K562 (cell line): ENCODE data around the gene ABCB4. TPM values are rescaled to one million over a fixed set of nuclear protein-coding genes. Genes with fewer than 3 reads are reported as not detected.

ENCODE experiments used
- ATAC-seq: fragments of 200-7000 bp; cut with Tn5 transposase; 3 replicates; pipeline ENCODE4 v1.9.1; 2020; ENCODE audit warnings: moderate library complexity
- BruUV-seq: library from RNA; stranded (reverse); fragments of 400-500 nt; replicated peaks from 2 replicates; lab custom pipeline; 2021; lab: Mats Ljungman, UMichigan
- CTCF ChIA-PET: fragments of 300-600 bp; formaldehyde crosslinking; extraction: SDS; loops from one replicate; lab custom pipeline; 2021; ENCODE audit warnings: low intra/inter-chr PET ratio; lab: Yijun Ruan, JAX
- POLR2A ChIA-PET: fragments of 300-600, 350-650 bp; sonication (Branson Sonifier 250); formaldehyde crosslinking; extraction: SDS; loops from one replicate; lab custom pipeline; 2021; ENCODE audit warnings: antibody characterized with exemption, inconsistent platforms; lab: Yijun Ruan, JAX
- DNase-seq, 4 experiments: peaks; one replicate each; pipeline versions ENCODE4 v3.0.0 to v3.0.0-alpha.2; 2011 to 2018; ENCODE audit warnings: low spot score in 3 of 4, mixed read lengths in 3 of 4; ENCODE audit errors: extremely low read depth in 1 of 4
- FAIRE-seq: peaks from 2 replicates; lab custom pipeline; 2011; peaks lifted over from hg19 to GRCh38; lab: Jason Lieb, UNC
- H2AFZ ChIP-seq: 2 replicates; pipeline ENCODE4 v1.6.0; 2011; ENCODE audit warnings: low read depth, low read length, control low read depth, inconsistent platforms
- H3K27ac ChIP-seq: fragments of 200-600 bp; 3 replicates; pipeline ENCODE4 v1.8.0; 2011; ENCODE audit warnings: low read depth, mild to moderate bottlenecking, control low read depth, inconsistent platforms, low read length, moderate library complexity, mixed read lengths; ENCODE audit errors: extremely low read depth
- H3K27me3 ChIP-seq, 2 experiments: fragments of 300-600 bp in 1 of 2; 2 replicates in 1 of 2; 3 replicates in 1 of 2; pipeline versions ENCODE4 v1.6.0 to v1.8.0; 2011; ENCODE audit warnings: inconsistent platforms in 2 of 2, low read length in 2 of 2, mild to moderate bottlenecking in 1 of 2, mixed read lengths in 1 of 2, moderate library complexity in 1 of 2; ENCODE audit not compliant: control insufficient read depth in 2 of 2, insufficient read depth in 2 of 2
- H3K36me3 ChIP-seq: fragments of 300-600 bp; 3 replicates; pipeline ENCODE4 v1.8.0; 2011; ENCODE audit warnings: mild to moderate bottlenecking, low read length, inconsistent platforms; ENCODE audit not compliant: control insufficient read depth, insufficient read depth
- H3K4me1 ChIP-seq, 2 experiments: fragments of 200-600 bp in 1 of 2; replicated peaks in 1 of 2; 2 replicates in 1 of 2; 3 replicates in 1 of 2; pipeline versions ENCODE4 v1.5.1 to v1.8.0; 2011; ENCODE audit warnings: inconsistent platforms in 2 of 2, low read length in 2 of 2, mild to moderate bottlenecking in 1 of 2, mixed read lengths in 1 of 2, moderate library complexity in 1 of 2; ENCODE audit not compliant: control insufficient read depth in 2 of 2, insufficient read depth in 2 of 2
- H3K4me2 ChIP-seq: 2 replicates; pipeline ENCODE4 v1.6.1; 2011; ENCODE audit warnings: low read length, control low read depth, inconsistent platforms, mixed read lengths; ENCODE audit not compliant: insufficient read depth
- H3K4me3 ChIP-seq: fragments of 200-600 bp; sonication (generic), shearing (Covaris generic); 2 replicates; pipeline ENCODE4 v1.5.1; 2016; ENCODE audit warnings: control low read depth, inconsistent platforms
- H3K79me2 ChIP-seq: fragments of 200-600 bp; 3 replicates; pipeline ENCODE4 v1.8.0; 2011; ENCODE audit warnings: low read length, inconsistent platforms; ENCODE audit not compliant: control insufficient read depth, insufficient read depth
- H3K9ac ChIP-seq, 2 experiments: 2 replicates each; pipeline versions ENCODE4 v1.6.0 to v1.6.1; 2011; ENCODE audit warnings: low read depth in 2 of 2, low read length in 2 of 2, control low read depth in 1 of 2, inconsistent platforms in 1 of 2, mild to moderate bottlenecking in 1 of 2, mixed read lengths in 1 of 2; ENCODE audit not compliant: insufficient read depth in 1 of 2
- H3K9me1 ChIP-seq: one replicate; pipeline ENCODE4 v1.6.0; 2011; ENCODE audit warnings: inconsistent platforms, mild to moderate bottlenecking, low read length, moderate library complexity; ENCODE audit not compliant: control insufficient read depth, insufficient read depth
- H3K9me3 ChIP-seq: replicated peaks from 2 replicates; pipeline ENCODE4 v1.5.1; 2011; ENCODE audit warnings: low read depth, low read length, inconsistent platforms; ENCODE audit not compliant: control insufficient read depth, insufficient read depth
- H4K20me1 ChIP-seq: replicated peaks from 2 replicates; pipeline ENCODE4 v1.6.1; 2011; ENCODE audit warnings: low read length, inconsistent platforms, mixed read lengths; ENCODE audit not compliant: control insufficient read depth, insufficient read depth
- ATF1 ChIP-seq, 2 experiments: fragments of 450-650 bp in 1 of 2; IDR thresholded peaks; 2 replicates each; pipeline ENCODE4 v1.6.1; 2016; ENCODE audit warnings: missing compliant biosample characterization in 1 of 2, missing genetic modification characterization in 1 of 2
- BCL6 ChIP-seq: fragments of 250-450 bp; sonication (Bioruptor Pico); IDR thresholded peaks from 2 replicates; pipeline ENCODE4 v1.4.0; 2020
- CC2D1A ChIP-seq: fragments of 450-650 bp; IDR thresholded peaks from 2 replicates; pipeline ENCODE4 v1.6.1; 2017; ENCODE audit warnings: mild to moderate bottlenecking
- CEBPB ChIP-seq: fragments of 450-650 bp; IDR thresholded peaks from 2 replicates; pipeline ENCODE4 v1.6.1; 2016; ENCODE audit warnings: missing genetic modification characterization, missing compliant biosample characterization
- CEBPG ChIP-seq, 3 experiments: fragments of 200-800 bp in 1 of 3; sonication (Bioruptor generic) in 1 of 3; sonication (generic) in 1 of 3; formaldehyde crosslinking in 1 of 3; IDR thresholded peaks in 2 of 3; conservative IDR thresholded peaks in 1 of 3; 2 replicates each; pipeline versions ENCODE4 v1.6.1 to v1.8.0; 2016 to 2022; ENCODE audit warnings: missing compliant biosample characterization in 2 of 3, missing genetic modification characterization in 2 of 3, mild to moderate bottlenecking in 1 of 3, missing genetic modification reagents in 1 of 3
- CHD4 ChIP-seq: fragments of 200-600 bp; sonication (generic); IDR thresholded peaks from 3 replicates; pipeline ENCODE4 v1.6.1; 2012; ENCODE audit warnings: low read depth, mild to moderate bottlenecking, mixed read lengths, low read length, inconsistent platforms; ENCODE audit not compliant: insufficient read depth, insufficient replicate concordance, poor library complexity, severe bottlenecking
- COPS2 ChIP-seq: fragments of 450-650 bp; conservative IDR thresholded peaks from 2 replicates; pipeline ENCODE4 v1.6.1; 2016; ENCODE audit warnings: mild to moderate bottlenecking, moderate library complexity
- CXXC5 ChIP-seq: fragments of 250-450 bp; sonication (Bioruptor Pico); IDR thresholded peaks from 2 replicates; pipeline ENCODE4 v1.8.0; 2022; ENCODE audit warnings: inconsistent platforms, mild to moderate bottlenecking, moderate library complexity
- DPF2 ChIP-seq: fragments of 450-650 bp; IDR thresholded peaks from 2 replicates; pipeline ENCODE4 v1.6.1; 2016
- ERF ChIP-seq: fragments of 450-650 bp; formaldehyde crosslinking; IDR thresholded peaks from 2 replicates; pipeline ENCODE4 v1.4.0; 2020; ENCODE audit warnings: mild to moderate bottlenecking, mixed read lengths
- MAFG ChIP-seq: fragments of 450-650 bp; conservative IDR thresholded peaks from 2 replicates; pipeline ENCODE4 v1.6.1; 2016; ENCODE audit warnings: missing genetic modification characterization, missing compliant biosample characterization
- MTF1 ChIP-seq: fragments of 250-450 bp; sonication (Bioruptor Pico); IDR thresholded peaks from 2 replicates; pipeline ENCODE4 v1.9.0; 2021; ENCODE audit warnings: moderate library complexity, mild to moderate bottlenecking, inconsistent platforms, borderline replicate concordance
- NFE2 ChIP-seq: IDR thresholded peaks from 2 replicates; pipeline ENCODE4 v1.6.1; 2014; ENCODE audit warnings: antibody characterized with exemption, low read depth
- PTBP1 ChIP-seq: fragments of 200-400 bp; formaldehyde crosslinking; IDR thresholded peaks from 2 replicates; pipeline ENCODE4 v1.6.1; 2017; ENCODE audit warnings: low read depth, low read length
- RBFOX2 ChIP-seq: fragments of 200-400 bp; formaldehyde crosslinking; IDR thresholded peaks from 2 replicates; pipeline ENCODE4 v1.6.1; 2017; ENCODE audit warnings: low read depth, mild to moderate bottlenecking, low read length, moderate library complexity
- SAFB2 ChIP-seq: fragments of 200-400 bp; formaldehyde crosslinking; IDR thresholded peaks from 2 replicates; pipeline ENCODE4 v1.6.1; 2018; ENCODE audit warnings: borderline replicate concordance, low read length, low read depth, moderate library complexity; ENCODE audit not compliant: severe bottlenecking
- TAF15 ChIP-seq: fragments of 200-400 bp; formaldehyde crosslinking; IDR thresholded peaks from 2 replicates; pipeline ENCODE4 v1.6.1; 2017; ENCODE audit warnings: mild to moderate bottlenecking, low read depth, low read length, moderate library complexity
- TAF9B ChIP-seq: fragments of 450-650 bp; IDR thresholded peaks from 2 replicates; pipeline ENCODE4 v1.6.1; 2018; ENCODE audit warnings: mild to moderate bottlenecking; ENCODE audit not compliant: partially characterized antibody
- TOE1 ChIP-seq, 2 experiments: fragments of 450-650 bp in 1 of 2; sonication (generic) in 1 of 2; formaldehyde crosslinking in 1 of 2; IDR thresholded peaks; 2 replicates each; pipeline versions ENCODE4 v1.7.1 to v1.8.0; 2016 to 2022; ENCODE audit warnings: borderline replicate concordance in 2 of 2, mild to moderate bottlenecking in 2 of 2, antibody characterized with exemption in 1 of 2, inconsistent platforms in 1 of 2, low read depth in 1 of 2, missing genetic modification reagents in 1 of 2, moderate library complexity in 1 of 2
- USF1 ChIP-seq: sonication (generic); formaldehyde crosslinking; IDR thresholded peaks from 2 replicates; pipeline ENCODE4 v1.9.0; 2022; ENCODE audit warnings: mild to moderate bottlenecking, missing genetic modification reagents
- ZFP30 ChIP-seq: fragments of 250-450 bp; sonication (Bioruptor Pico); IDR thresholded peaks from 2 replicates; pipeline ENCODE4 v1.8.0; 2022; ENCODE audit warnings: moderate library complexity, mild to moderate bottlenecking, inconsistent platforms, borderline replicate concordance
- ZNF263 ChIP-seq: sonication (generic); formaldehyde crosslinking; IDR thresholded peaks from 2 replicates; pipeline ENCODE4 v1.8.0; 2022; ENCODE audit warnings: mild to moderate bottlenecking, missing genetic modification reagents, borderline replicate concordance
- ZNF316 ChIP-seq: fragments of 450-650 bp; IDR thresholded peaks from 2 replicates; pipeline ENCODE4 v1.6.1; 2016
- WGBS: fragments of 100-300 bp; shearing (Covaris generic); methylation state at CpG from one replicate; pipeline ENCODE4 v1.1.6; 2016; ENCODE audit warnings: low coverage, mixed read lengths; ENCODE audit not compliant: insufficient coverage; ENCODE audit errors: missing lambda C conversion rate; 5-methylcytosine and 5-hydroxymethylcytosine counted together
- in situ Hi-C: fragments of 300-500 bp; cut with MboI; formaldehyde crosslinking; loops from 4 replicates; pipeline ENCODE4 v1.15.0; 2018; ENCODE audit warnings: inconsistent platforms, mixed read lengths
- intact Hi-C: fragments of 100-400 bp; cut with micrococcal nuclease; formaldehyde crosslinking; loops from 2 replicates; pipeline ENCODE4 v1.14.2; 2022
- polyA plus RNA-seq, 8 experiments: library from polyadenylated mRNA; depleted of rRNA in 4 of 8; stranded (reverse) in 5 of 8; unstranded in 3 of 8; fragments of >200 nt; fragmentation: Nextera tagmentation in 2 of 8; fragmentation: Illumina TruSeq in 1 of 8; extraction: Ambion mirVana in 2 of 8; extraction: Trizol in 1 of 8; gene quantifications; 2 replicates each; pipeline versions ENCODE4 v1.2.1 to v1.2.3, GENCODE V29; 2011 to 2014; ENCODE audit warnings: inconsistent platforms in 1 of 8, missing spikeins in 1 of 8
- total RNA-seq, 7 experiments: library from RNA; depleted of rRNA in 6 of 7; stranded (reverse); fragments of >200 nt in 6 of 7; fragmentation: Illumina TruSeq in 2 of 7; extraction: Trizol in 2 of 7; gene quantifications; 2 replicates each; pipeline versions ENCODE4 v1.2.1 to v1.2.3, GENCODE V29; 2011 to 2021; ENCODE audit warnings: low replicate concordance in 1 of 7

The ABCB4 gene
- total and polyA plus RNA-seq, 9 of the 15 experiments (the other 6 are each of a cell fraction or from before 2014, with no cell fraction given), result 0.06 to 0.73 (median 0.40) TPM

- ChIA-PET CTCF (no interaction called here), POLR2A (no interaction called here)
- Histone ChIP-seq H3K4me2 (no peak overlapping the region), H3K36me3 (no peaks in the 10 kb centered on the region), H3K4me1 (peaks cover 0 to 6% of the 10 kb centered on the region in 2 experiments; a peak in 3 of 5 replicates), H3K79me2 (no peaks in the 10 kb centered on the region), H3K27me3 (no peaks in the 10 kb centered on the region), H3K9ac (no peak overlapping the region), H3K4me3 (no peak overlapping the region), H3K27ac (no peak overlapping the region), H2AFZ (no peak overlapping the region), H4K20me1 (no peaks in the 10 kb centered on the region), H3K9me3 (no peaks in the 10 kb centered on the region), H3K9me1 (no peaks in the 10 kb centered on the region)
- ATAC-seq (no peak; the same call in 2 of the 3 replicates), DNase-seq (no peak), FAIRE-seq (peak; percentile 29)
- in situ Hi-C loops, result no loop called here
- intact Hi-C loops, result no loop called here
- no TSS peak for BruUV-seq
- 35% methylated on average over 5 of the region's 5 CpGs for WGBS
- TF ChIP-seq COPS2 (no peak), NFE2 (peak; percentile 26; the same call in 1 of the 2 replicates), ATF1 (CRISPR knock-in tag; IDR thresholded peaks at IDR 0.05) (no peak), ATF1 (tag; IDR thresholded peaks at IDR 0.05) (no peak), CC2D1A (no peak), PTBP1 (no peak), TOE1 (IDR thresholded peaks at IDR 0.05; ENCODE audit: borderline replicate concordance) (no peak), TOE1 (CRISPR knock-in tag; IDR thresholded peaks at IDR 0.05; ENCODE audit: borderline replicate concordance, low read depth) (no peak), TAF15 (no peak), ZNF263 (CRISPR knock-in tag) (no peak), CEBPB (tag) (peak; percentile 87), RBFOX2 (no peak), ZFP30 (no peak), TAF9B (no peak), MAFG (0 out of 2 replicates have a peak, but pooled peaks have one; percentile 29), ZNF316 (0 out of 2 replicates have a peak, but pooled peaks have one; percentile 2), SAFB2 (no peak), CXXC5 (no peak), MTF1 (CRISPR knock-in tag) (no peak), DPF2 (no peak), ERF (no peak), USF1 (CRISPR knock-in tag) (no peak), CHD4 (no peak), CEBPG (CRISPR knock-in tag; IDR thresholded peaks at IDR 0.05) (no peak), CEBPG (tag; conservative IDR thresholded peaks at IDR 0.05 in 1 of 2, IDR thresholded peaks at IDR 0.05 in 1 of 2) (peak in 1 of 2 experiments; percentile 70; a peak in 2 of 4 replicates), BCL6 (CRISPR knock-in tag) (no peak)
Observed at GRCh38 chr7:87375662-87376435, 99.6 kb downstream of the ABCB4 start.
